Cardiac muscle cell (in vitro differentiated cells and primary cell): Measurements from ENCODE around the gene HLX. TPM values are rescaled to one million over a fixed set of nuclear protein-coding genes. Genes with fewer than 3 reads are reported as not detected.

ENCODE experiments used
- DNase-seq, 2 donors: peaks; one replicate each; pipeline versions ENCODE4 v3.0.0 to v3.0.0-alpha.2; 2010 to 2017; ENCODE audit warnings: low read depth in 1 of 2, low spot score in 1 of 2
- H3K27ac ChIP-seq: fragments of 200-600 bp; sonication (generic); 2 replicates; pipeline ENCODE4 v1.5.1; 2016
- H3K27me3 ChIP-seq: fragments of 200-600 bp; sonication (generic); 2 replicates; pipeline ENCODE4 v1.6.0; 2016; ENCODE audit warnings: control low read depth
- H3K36me3 ChIP-seq: fragments of 200-600 bp; sonication (generic); 2 replicates; pipeline ENCODE4 v1.5.1; 2016; ENCODE audit warnings: control low read depth
- H3K4me1 ChIP-seq: fragments of 200-600 bp; sonication (generic); 2 replicates; pipeline ENCODE4 v1.8.1; 2017; ENCODE audit warnings: low read depth, mild to moderate bottlenecking, mixed run types
- H3K4me3 ChIP-seq: fragments of 200-600 bp; sonication (generic); 2 replicates; pipeline ENCODE4 v1.5.1; 2016; ENCODE audit warnings: mild to moderate bottlenecking
- H3K9me3 ChIP-seq: fragments of 200-600 bp; sonication (generic); 2 replicates; pipeline ENCODE4 v1.5.1; 2017; ENCODE audit warnings: low read depth, mild to moderate bottlenecking, control low read depth
- polyA plus RNA-seq: library from polyadenylated mRNA; unstranded; fragments of >200 nt; fragmentation: Nextera tagmentation; extraction: Ambion mirVana; gene quantifications from 2 replicates; pipeline ENCODE4 v1.2.1, GENCODE V29; 2016
- total RNA-seq: library from RNA; depleted of rRNA; stranded (reverse); fragments of >200 nt; gene quantifications from 2 replicates; pipeline ENCODE4 v1.2.3, GENCODE V29; 2016
- TF ChIP-seq, protein P1 (sequence below): IDR thresholded peaks from 2 replicates; pipeline ENCODE4 v1.5.1; 2012; ENCODE audit warnings: low read depth, mild to moderate bottlenecking, low read length

Gene HLX
- total and polyA plus RNA-seq, 2 experiments from 2014 or later: 0.15 to 4.5 TPM

DNA sequence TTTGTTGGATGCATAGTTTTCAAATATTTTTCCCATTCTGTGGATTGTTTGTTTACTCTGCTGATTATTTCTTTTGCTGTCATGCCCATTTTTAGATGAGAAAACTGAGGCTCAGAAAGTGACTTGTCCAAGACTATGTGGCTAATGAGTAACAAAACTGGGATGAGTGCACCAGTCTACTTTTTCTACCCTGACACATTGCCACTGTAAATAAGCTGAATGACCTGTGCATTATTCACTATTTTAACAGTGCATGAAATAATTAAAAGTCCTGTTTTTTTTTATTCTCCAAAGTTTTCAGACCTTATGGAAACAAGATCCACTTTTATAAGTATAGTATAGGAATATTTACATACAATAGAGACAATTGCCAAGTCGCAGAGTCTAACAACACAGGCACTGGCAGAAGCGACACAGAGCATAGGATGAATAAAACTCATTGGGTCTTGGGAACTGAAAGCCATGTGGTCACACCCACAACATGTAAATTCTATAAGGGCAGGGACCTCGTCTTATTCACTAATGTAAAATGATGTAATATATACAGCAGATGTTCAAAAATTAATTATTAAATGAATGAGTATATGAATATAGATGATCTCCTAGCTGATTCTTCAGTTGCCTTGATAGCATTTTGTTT, 45.2 kb downstream of the HLX start:
- TF ChIP-seq, protein P1, sequence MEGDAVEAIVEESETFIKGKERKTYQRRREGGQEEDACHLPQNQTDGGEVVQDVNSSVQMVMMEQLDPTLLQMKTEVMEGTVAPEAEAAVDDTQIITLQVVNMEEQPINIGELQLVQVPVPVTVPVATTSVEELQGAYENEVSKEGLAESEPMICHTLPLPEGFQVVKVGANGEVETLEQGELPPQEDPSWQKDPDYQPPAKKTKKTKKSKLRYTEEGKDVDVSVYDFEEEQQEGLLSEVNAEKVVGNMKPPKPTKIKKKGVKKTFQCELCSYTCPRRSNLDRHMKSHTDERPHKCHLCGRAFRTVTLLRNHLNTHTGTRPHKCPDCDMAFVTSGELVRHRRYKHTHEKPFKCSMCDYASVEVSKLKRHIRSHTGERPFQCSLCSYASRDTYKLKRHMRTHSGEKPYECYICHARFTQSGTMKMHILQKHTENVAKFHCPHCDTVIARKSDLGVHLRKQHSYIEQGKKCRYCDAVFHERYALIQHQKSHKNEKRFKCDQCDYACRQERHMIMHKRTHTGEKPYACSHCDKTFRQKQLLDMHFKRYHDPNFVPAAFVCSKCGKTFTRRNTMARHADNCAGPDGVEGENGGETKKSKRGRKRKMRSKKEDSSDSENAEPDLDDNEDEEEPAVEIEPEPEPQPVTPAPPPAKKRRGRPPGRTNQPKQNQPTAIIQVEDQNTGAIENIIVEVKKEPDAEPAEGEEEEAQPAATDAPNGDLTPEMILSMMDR: no peak
- no peak for DNase-seq
- Histone ChIP-seq H3K36me3 (no peaks in the 10 kb centered on the region), H3K27ac (no peak overlapping the region), H3K9me3 (no peaks in the 10 kb centered on the region), H3K27me3 (no peaks in the 10 kb centered on the region), H3K4me3 (no peak overlapping the region), H3K4me1 (no peaks in the 10 kb centered on the region)

DNA sequence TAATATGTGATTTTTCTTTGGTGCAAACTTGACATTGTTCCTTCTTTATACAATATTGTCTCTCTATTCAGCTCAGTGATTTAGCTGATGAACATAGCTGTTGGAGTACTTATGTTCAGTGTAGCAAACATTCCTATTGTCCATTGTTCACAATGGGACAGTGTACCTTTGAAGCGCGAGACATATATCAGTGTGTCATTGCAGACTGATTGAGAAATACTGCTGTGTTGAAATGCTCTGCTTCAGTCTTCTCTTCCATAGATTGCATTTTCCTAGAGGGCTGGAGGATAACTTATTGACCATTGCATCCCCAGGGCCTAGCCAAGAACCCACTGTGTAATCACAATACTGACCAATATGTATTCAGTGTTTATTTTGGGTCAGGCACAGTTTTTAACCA, 46.5 kb downstream of the HLX start:
- peak in 1 of 2 donors; percentile 6 for DNase-seq
- no peaks in the 10 kb centered on the region for H3K4me1 ChIP-seq
- no peak overlapping the region for H3K4me3 ChIP-seq
- TF ChIP-seq, protein P1: no peak
- H3K27ac ChIP-seq: no peak overlapping the region
- H3K27me3 ChIP-seq: no peaks in the 10 kb centered on the region
- no peaks in the 10 kb centered on the region for H3K36me3 ChIP-seq
- no peaks in the 10 kb centered on the region for H3K9me3 ChIP-seq

DNA sequence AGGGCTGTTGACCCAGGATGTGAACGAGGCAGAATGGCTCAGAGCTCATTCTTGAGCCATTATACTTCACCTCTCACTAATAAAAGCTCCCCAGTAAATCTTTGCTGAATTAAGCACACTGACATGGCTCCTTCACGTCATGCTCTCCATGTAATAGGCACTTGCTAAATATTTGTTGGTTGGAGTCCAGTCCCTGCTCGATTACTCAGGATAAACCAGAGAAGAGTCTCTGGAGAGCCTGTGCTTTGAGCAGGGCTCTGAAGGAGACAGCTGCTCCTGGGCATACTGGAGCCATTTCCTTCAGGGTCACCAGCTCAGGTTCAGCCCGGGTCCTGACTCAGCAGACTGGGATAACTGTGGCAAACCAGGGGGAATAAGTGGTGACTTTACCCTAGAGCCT, 46.9 kb downstream of the HLX start:
- H3K27ac ChIP-seq: no peak overlapping the region
- TF ChIP-seq, protein P1: no peak
- no peaks in the 10 kb centered on the region for H3K27me3 ChIP-seq
- DNase-seq: no peak
- no peak overlapping the region for H3K4me3 ChIP-seq
- H3K4me1 ChIP-seq: no peaks in the 10 kb centered on the region
- no peaks in the 10 kb centered on the region for H3K36me3 ChIP-seq
- H3K9me3 ChIP-seq: no peaks in the 10 kb centered on the region

DNA sequence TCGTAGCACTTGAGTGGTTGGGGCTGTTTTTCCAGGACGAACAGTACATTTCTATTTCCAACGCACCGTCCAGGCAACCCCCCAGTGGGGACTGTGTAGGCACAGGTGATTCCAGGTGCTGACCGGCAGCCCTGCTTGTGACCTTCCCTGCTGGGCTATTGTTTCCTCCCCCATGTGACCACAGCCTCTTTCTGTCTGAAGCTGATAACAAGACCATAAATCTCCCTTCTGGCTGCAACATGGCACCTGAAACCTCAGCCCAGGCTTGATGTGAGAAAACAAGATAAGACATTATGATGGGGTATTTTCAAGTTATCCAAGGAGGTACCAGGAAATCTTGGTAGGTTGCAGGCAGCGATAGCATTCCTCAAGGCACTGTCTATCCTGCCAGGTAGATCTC, 48.2 kb downstream of the HLX start:
- H3K9me3 ChIP-seq: no peaks in the 10 kb centered on the region
- DNase-seq: no peak
- no peaks in the 10 kb centered on the region for H3K36me3 ChIP-seq

DNA sequence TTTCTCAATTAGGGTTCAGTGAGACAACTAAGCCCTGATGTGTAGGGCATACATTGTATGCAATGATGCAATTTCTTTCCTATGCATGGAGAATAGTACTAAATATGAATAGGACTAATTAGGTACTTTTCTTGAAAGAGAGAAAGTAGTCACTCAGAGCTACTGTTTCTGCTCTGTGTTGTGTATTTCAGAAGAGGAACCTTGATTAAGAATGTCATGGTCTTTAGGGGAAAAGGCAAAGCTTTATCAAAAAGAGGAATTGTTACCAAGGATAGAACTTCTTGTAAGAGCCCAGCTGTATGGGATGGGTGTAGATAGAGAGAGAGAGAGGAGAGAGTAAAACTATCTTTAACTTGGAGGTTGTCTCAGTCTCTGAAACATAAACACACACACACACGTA, 49.1 kb downstream of the HLX start:
- H3K4me3 ChIP-seq: no peak overlapping the region
- H3K27ac ChIP-seq: no peak overlapping the region
- no peaks in the 10 kb centered on the region for H3K4me1 ChIP-seq
- TF ChIP-seq, protein P1: no peak
- no peaks in the 10 kb centered on the region for H3K9me3 ChIP-seq
- no peak for DNase-seq
- no peaks in the 10 kb centered on the region for H3K27me3 ChIP-seq
- H3K36me3 ChIP-seq: no peaks in the 10 kb centered on the region

More for the DNA sequence above, 48.2 kb downstream of the HLX start:
- Histone ChIP-seq H3K27ac (no peak overlapping the region), H3K27me3 (no peaks in the 10 kb centered on the region), H3K4me1 (no peaks in the 10 kb centered on the region), H3K4me3 (no peak overlapping the region)
- TF ChIP-seq, protein P1: no peak
